GM19023 (cell line): ENCODE data around the gene HID1.
"Not testable (repeated sequence)": the region's sequence is repeated elsewhere in the genome, so short reads cannot be mapped to it uniquely, and the experiment has no call there.

Experiments
- ATAC-seq: cut with Tn5 transposase; IDR thresholded peaks from one replicate; pipeline ENCODE4 v1.9.1; 2021; ENCODE audit warnings: mild to moderate bottlenecking, moderate library complexity; ENCODE audit not compliant: unreplicated experiment

The HID1 gene

GRCh38 chr17:74972107-74972972 is at the start of gene HID1:
Gene HID1 (minus strand): TSS chr17:74972759. CDS start chr17:74972656, 103 bp downstream.
- no peak for ATAC-seq

- ATAC-seq = no peak
Observed at GRCh38 chr17:75020331-75021110, 48.0 kb upstream of the HID1 start.

GRCh38 chr17:75019710-75020109 is 47.2 kb upstream of the HID1 start:
- no peak for ATAC-seq

GRCh38 chr17:75019146-75019545 is 46.6 kb upstream of the HID1 start:
- no peak for ATAC-seq

- no peak for ATAC-seq
Observed at GRCh38 chr17:75013092-75013559, 40.6 kb upstream of the HID1 start.

- ATAC-seq = peak; percentile 88
Observed at GRCh38 chr17:75012346-75013091, 40.0 kb upstream of the HID1 start, which contains the start of gene MRPL58. Gene MRPL58 (plus strand): TSS chr17:75012670. CDS start chr17:75012687, 17 bp downstream.

- no peak for ATAC-seq
Observed at GRCh38 chr17:75012096-75012345, 39.5 kb upstream of the HID1 start.

- no peak for ATAC-seq
Observed at GRCh38 chr17:75011401-75012095, 39.0 kb upstream of the HID1 start.

- ATAC-seq = no peak
Observed at GRCh38 chr17:75010683-75011400, 38.3 kb upstream of the HID1 start.

- ATAC-seq = no peak
Observed at GRCh38 chr17:75009139-75009724, 36.7 kb upstream of the HID1 start.

GRCh38 chr17:75008373-75008772 is 35.8 kb upstream of the HID1 start:
- no peak for ATAC-seq

GRCh38 chr17:75006653-75007052 is 34.1 kb upstream of the HID1 start:
- ATAC-seq = no peak

- ATAC-seq = not testable (repeated sequence)
Observed at GRCh38 chr17:75006084-75006483, 33.5 kb upstream of the HID1 start.

- no peak for ATAC-seq
Observed at GRCh38 chr17:75005291-75005690, 32.7 kb upstream of the HID1 start.

- ATAC-seq = no peak
Observed at GRCh38 chr17:75004371-75004770, 31.8 kb upstream of the HID1 start.

GRCh38 chr17:75003957-75004355 is 31.4 kb upstream of the HID1 start:
- no peak for ATAC-seq

- ATAC-seq = no peak
Observed at GRCh38 chr17:75003070-75003956, 30.8 kb upstream of the HID1 start.

GRCh38 chr17:75001915-75002843 is 29.6 kb upstream of the HID1 start:
- no peak for ATAC-seq
